Astrocyte (in vitro differentiated cells and primary cell): ENCODE results near the gene NAT14.

Source experiments
- EZH2 ChIP-seq: IDR thresholded peaks from 2 replicates; pipeline ENCODE4 v1.6.1; 2012; ENCODE audit warnings: mild to moderate bottlenecking, low read length, inconsistent platforms; ENCODE audit not compliant: insufficient read depth
- TF ChIP-seq, protein P1 (sequence below): IDR thresholded peaks from 2 replicates; pipeline ENCODE4 v1.5.1; 2011; ENCODE audit warnings: low read depth, mild to moderate bottlenecking, inconsistent platforms, low read length, moderate library complexity; ENCODE audit not compliant: insufficient read depth

- TF ChIP-seq, protein P1, sequence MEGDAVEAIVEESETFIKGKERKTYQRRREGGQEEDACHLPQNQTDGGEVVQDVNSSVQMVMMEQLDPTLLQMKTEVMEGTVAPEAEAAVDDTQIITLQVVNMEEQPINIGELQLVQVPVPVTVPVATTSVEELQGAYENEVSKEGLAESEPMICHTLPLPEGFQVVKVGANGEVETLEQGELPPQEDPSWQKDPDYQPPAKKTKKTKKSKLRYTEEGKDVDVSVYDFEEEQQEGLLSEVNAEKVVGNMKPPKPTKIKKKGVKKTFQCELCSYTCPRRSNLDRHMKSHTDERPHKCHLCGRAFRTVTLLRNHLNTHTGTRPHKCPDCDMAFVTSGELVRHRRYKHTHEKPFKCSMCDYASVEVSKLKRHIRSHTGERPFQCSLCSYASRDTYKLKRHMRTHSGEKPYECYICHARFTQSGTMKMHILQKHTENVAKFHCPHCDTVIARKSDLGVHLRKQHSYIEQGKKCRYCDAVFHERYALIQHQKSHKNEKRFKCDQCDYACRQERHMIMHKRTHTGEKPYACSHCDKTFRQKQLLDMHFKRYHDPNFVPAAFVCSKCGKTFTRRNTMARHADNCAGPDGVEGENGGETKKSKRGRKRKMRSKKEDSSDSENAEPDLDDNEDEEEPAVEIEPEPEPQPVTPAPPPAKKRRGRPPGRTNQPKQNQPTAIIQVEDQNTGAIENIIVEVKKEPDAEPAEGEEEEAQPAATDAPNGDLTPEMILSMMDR = no peak
- TF ChIP-seq EZH2 = no peak
Observed at GRCh38 chr19:55492362-55492944, 7.5 kb downstream of the NAT14 start.
